ENCODE results near the gene HSD11B1.

The HSD11B1 gene

DNA sequence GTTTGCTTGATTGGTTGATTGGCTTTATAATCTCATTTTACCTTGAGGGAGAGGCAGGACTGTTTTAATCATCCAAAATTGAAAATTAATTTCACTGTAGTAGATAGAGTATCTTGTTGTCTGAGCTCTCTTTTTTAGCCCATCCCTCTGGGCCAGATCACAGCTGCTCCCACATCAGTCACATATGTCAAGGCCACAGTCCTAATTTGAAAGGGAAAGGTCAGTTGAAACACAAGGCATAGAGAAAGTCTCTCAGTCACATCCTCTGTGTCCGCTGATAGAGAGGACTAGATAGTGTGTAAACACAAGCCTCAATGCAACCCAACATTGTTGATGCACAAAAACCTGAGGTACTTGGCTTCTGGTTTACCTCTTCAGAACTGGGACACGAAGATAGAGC, 72.9 kb downstream of the HSD11B1 start:
- no peak for TF ChIP-seq TAF1 (IDR thresholded peaks at IDR 0.05; ENCODE audit: borderline replicate concordance, insufficient read depth, low read length)
- TF ChIP-seq SIN3A (IDR thresholded peaks at IDR 0.05; ENCODE audit: borderline replicate concordance, insufficient read depth, low read length) = no peak
- TF ChIP-seq, protein P1, sequence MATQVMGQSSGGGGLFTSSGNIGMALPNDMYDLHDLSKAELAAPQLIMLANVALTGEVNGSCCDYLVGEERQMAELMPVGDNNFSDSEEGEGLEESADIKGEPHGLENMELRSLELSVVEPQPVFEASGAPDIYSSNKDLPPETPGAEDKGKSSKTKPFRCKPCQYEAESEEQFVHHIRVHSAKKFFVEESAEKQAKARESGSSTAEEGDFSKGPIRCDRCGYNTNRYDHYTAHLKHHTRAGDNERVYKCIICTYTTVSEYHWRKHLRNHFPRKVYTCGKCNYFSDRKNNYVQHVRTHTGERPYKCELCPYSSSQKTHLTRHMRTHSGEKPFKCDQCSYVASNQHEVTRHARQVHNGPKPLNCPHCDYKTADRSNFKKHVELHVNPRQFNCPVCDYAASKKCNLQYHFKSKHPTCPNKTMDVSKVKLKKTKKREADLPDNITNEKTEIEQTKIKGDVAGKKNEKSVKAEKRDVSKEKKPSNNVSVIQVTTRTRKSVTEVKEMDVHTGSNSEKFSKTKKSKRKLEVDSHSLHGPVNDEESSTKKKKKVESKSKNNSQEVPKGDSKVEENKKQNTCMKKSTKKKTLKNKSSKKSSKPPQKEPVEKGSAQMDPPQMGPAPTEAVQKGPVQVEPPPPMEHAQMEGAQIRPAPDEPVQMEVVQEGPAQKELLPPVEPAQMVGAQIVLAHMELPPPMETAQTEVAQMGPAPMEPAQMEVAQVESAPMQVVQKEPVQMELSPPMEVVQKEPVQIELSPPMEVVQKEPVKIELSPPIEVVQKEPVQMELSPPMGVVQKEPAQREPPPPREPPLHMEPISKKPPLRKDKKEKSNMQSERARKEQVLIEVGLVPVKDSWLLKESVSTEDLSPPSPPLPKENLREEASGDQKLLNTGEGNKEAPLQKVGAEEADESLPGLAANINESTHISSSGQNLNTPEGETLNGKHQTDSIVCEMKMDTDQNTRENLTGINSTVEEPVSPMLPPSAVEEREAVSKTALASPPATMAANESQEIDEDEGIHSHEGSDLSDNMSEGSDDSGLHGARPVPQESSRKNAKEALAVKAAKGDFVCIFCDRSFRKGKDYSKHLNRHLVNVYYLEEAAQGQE (IDR thresholded peaks at IDR 0.05; ENCODE audit: insufficient read depth in 1 of 2, low read depth in 2 of 2, low read length in 2 of 2) = no peak
- TF ChIP-seq FOXP2 (optimal IDR thresholded peaks at IDR 0.05; ENCODE audit: borderline replicate concordance, extremely low read depth, extremely low read length, insufficient read depth) = no peak
- no peak for TF ChIP-seq POLR2AphosphoS5 (IDR thresholded peaks at IDR 0.05; ENCODE audit: low read depth, low read length)

DNA sequence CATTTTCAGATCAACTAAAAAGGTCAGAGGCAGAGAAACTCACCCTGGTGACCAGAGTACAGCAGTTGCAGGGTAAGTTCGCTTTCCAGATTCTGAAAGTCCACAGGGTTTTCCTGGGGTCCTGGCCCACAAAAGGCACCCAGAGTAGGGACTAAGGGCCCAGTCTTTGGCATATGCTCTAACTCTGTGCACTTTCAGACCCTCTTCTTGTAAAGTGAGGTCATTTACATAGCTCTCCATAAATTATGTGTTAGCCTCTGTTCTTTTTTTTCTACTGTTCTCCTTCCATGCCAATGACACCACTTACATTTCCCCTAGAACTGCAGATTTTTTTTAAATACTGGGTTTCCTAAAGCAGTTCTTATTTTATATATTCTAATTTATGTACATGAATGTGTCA, 73.5 kb downstream of the HSD11B1 start:
- no peak for TF ChIP-seq TAF1 (IDR thresholded peaks at IDR 0.05; ENCODE audit: borderline replicate concordance, insufficient read depth, low read length)
- no peak for TF ChIP-seq SIN3A (IDR thresholded peaks at IDR 0.05; ENCODE audit: borderline replicate concordance, insufficient read depth, low read length)
- TF ChIP-seq FOXP2 (optimal IDR thresholded peaks at IDR 0.05; ENCODE audit: borderline replicate concordance, extremely low read depth, extremely low read length, insufficient read depth) = no peak
- TF ChIP-seq POLR2AphosphoS5 (IDR thresholded peaks at IDR 0.05; ENCODE audit: low read depth, low read length) = no peak
- TF ChIP-seq, protein P1 (IDR thresholded peaks at IDR 0.05; ENCODE audit: insufficient read depth in 1 of 2, low read depth in 2 of 2, low read length in 2 of 2) = no peak

DNA sequence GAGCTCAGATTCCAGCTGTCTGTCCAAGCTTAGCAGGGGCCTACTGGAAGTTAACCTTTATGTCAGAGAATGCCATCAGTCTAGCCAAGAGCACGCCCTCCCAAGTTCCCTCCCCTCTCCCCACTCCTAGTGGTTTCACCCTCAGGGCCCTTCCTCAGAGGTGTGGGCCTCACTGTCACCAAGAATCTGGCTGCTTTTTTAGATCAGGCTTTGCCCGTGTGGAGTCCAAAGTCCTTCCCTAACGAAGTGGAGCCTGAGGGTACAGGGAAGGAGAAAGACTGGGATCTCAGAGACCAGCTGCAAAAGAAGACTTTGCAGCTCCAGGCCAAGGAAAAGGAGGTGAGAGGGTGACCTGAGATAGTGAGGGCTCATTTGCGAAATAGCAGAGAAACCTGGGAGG, 75.6 kb downstream of the HSD11B1 start:
- TF ChIP-seq SIN3A (IDR thresholded peaks at IDR 0.05; ENCODE audit: borderline replicate concordance, insufficient read depth, low read length) (no peak), TAF1 (IDR thresholded peaks at IDR 0.05; ENCODE audit: borderline replicate concordance, insufficient read depth, low read length) (no peak), FOXP2 (optimal IDR thresholded peaks at IDR 0.05; ENCODE audit: borderline replicate concordance, extremely low read depth, extremely low read length, insufficient read depth) (no peak), POLR2AphosphoS5 (IDR thresholded peaks at IDR 0.05; ENCODE audit: low read depth, low read length) (no peak)
- TF ChIP-seq, protein P1 (IDR thresholded peaks at IDR 0.05; ENCODE audit: insufficient read depth in 1 of 2, low read depth in 2 of 2, low read length in 2 of 2) = no peak

DNA sequence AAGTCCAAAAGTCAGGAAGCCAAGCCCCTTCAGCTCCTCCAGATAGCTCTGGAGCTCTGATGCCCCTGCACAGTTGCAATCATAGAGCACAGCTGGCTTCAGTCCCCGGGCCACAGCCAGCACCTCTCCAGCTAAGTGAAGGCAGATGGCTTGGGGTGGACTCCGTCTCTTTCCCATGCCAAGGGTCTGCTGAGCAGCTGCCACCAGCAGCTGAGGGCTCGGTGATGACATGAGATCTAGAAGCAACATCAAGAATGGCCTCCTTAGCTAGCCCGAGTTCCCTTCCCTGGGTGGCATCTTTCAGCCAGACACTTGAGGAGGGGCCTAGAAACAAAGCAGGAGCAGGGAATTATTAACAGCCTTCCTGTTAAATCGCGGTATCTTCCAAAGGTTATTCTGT, 78.7 kb downstream of the HSD11B1 start:
- no peak for TF ChIP-seq SIN3A (IDR thresholded peaks at IDR 0.05; ENCODE audit: borderline replicate concordance, insufficient read depth, low read length)
- no peak for TF ChIP-seq TAF1 (IDR thresholded peaks at IDR 0.05; ENCODE audit: borderline replicate concordance, insufficient read depth, low read length)
- no peak for TF ChIP-seq POLR2AphosphoS5 (IDR thresholded peaks at IDR 0.05; ENCODE audit: low read depth, low read length)
- TF ChIP-seq FOXP2 (optimal IDR thresholded peaks at IDR 0.05; ENCODE audit: borderline replicate concordance, extremely low read depth, extremely low read length, insufficient read depth) = no peak
- TF ChIP-seq, protein P1 (IDR thresholded peaks at IDR 0.05; ENCODE audit: insufficient read depth in 1 of 2, low read depth in 2 of 2, low read length in 2 of 2) = no peak
